HepG2 (cell line): ENCODE results near the gene BCKDHA. TPM values are rescaled to one million over a fixed set of nuclear protein-coding genes. Genes with fewer than 3 reads are reported as not detected.

Source experiments
- ELF3 ChIP-seq: IDR thresholded peaks from 2 replicates; pipeline ENCODE4 v1.6.1; 2016; ENCODE audit warnings: missing genetic modification reagents, missing compliant biosample characterization
- MED1 ChIP-seq: sonication (generic); formaldehyde crosslinking; IDR thresholded peaks from 2 replicates; pipeline ENCODE4 v1.4.0; 2020; ENCODE audit warnings: missing genetic modification reagents
- MTF2 ChIP-seq: sonication (generic); formaldehyde crosslinking; IDR thresholded peaks from 2 replicates; pipeline ENCODE4 v1.5.0; 2020; ENCODE audit warnings: missing genetic modification reagents, borderline replicate concordance
- NCOA5 ChIP-seq: sonication (generic); formaldehyde crosslinking; IDR thresholded peaks from 2 replicates; pipeline ENCODE4 v1.4.0; 2020; ENCODE audit warnings: missing genetic modification reagents
- PRDM10 ChIP-seq: sonication (generic); formaldehyde crosslinking; IDR thresholded peaks from 2 replicates; pipeline ENCODE4 v1.4.0; 2020; ENCODE audit warnings: low read depth, missing genetic modification reagents
- ZBTB7B ChIP-seq: sonication (generic); formaldehyde crosslinking; IDR thresholded peaks from 2 replicates; pipeline ENCODE4 v1.4.0; 2020; ENCODE audit warnings: missing genetic modification reagents
- ZBTB8A ChIP-seq: sonication (generic); formaldehyde crosslinking; IDR thresholded peaks from 2 replicates; pipeline ENCODE4 v1.4.0; 2020; ENCODE audit warnings: mild to moderate bottlenecking, low read depth, missing genetic modification reagents, borderline replicate concordance
- ZHX1 ChIP-seq: sonication (generic); formaldehyde crosslinking; IDR thresholded peaks from 2 replicates; pipeline ENCODE4 v1.8.1; 2022; ENCODE audit warnings: low read depth, mild to moderate bottlenecking, missing genetic modification reagents
- ZNF44 ChIP-seq: sonication (generic); formaldehyde crosslinking; IDR thresholded peaks from 2 replicates; pipeline ENCODE4 v1.5.1; 2020; ENCODE audit warnings: mild to moderate bottlenecking, missing genetic modification reagents
- ZNF839 ChIP-seq: sonication (generic); formaldehyde crosslinking; IDR thresholded peaks from 2 replicates; pipeline ENCODE4 v1.4.0; 2020; ENCODE audit warnings: missing genetic modification reagents, mild to moderate bottlenecking, borderline replicate concordance
- polyA plus RNA-seq, 8 experiments: library from polyadenylated mRNA; depleted of rRNA in 3 of 8; stranded (reverse) in 7 of 8; unstranded in 1 of 8; fragments of >200 nt; fragmentation: Illumina TruSeq in 4 of 8; extraction: Trizol in 4 of 8; gene quantifications; 2 replicates each; pipeline versions ENCODE4 v1.2.1 to v1.2.3, GENCODE V29; 2011 to 2016; ENCODE audit warnings: low read depth in 4 of 8, missing spikeins in 1 of 8, mixed read lengths in 1 of 8; ENCODE audit not compliant: insufficient read depth in 1 of 8
- total RNA-seq, 5 experiments: library from RNA; depleted of rRNA; stranded (reverse); fragments of >200 nt; fragmentation: Illumina TruSeq; extraction: Trizol; gene quantifications; 2 replicates each; pipeline ENCODE4 v1.2.3, GENCODE V29; 2016; ENCODE audit warnings: low read depth in 1 of 5
- TF ChIP-seq, protein P1 (sequence below): sonication (generic); formaldehyde crosslinking; IDR thresholded peaks from 2 replicates; pipeline ENCODE4 v1.8.0; 2022; ENCODE audit warnings: mild to moderate bottlenecking, missing genetic modification reagents, borderline replicate concordance
- TF ChIP-seq, protein P2 (sequence below): sonication (generic); formaldehyde crosslinking; IDR thresholded peaks from 2 replicates; pipeline ENCODE4 v1.4.0; 2020; ENCODE audit warnings: missing genetic modification reagents

BCKDHA gene
- total and polyA plus RNA-seq, 2 of the 13 experiments (the other 11 are each of a cell fraction or from before 2014, with no cell fraction given): 11.8 to 31.5 TPM

GRCh38 chr19:41352609-41353465 is 44.8 kb upstream of the BCKDHA start (continued):
- TF ChIP-seq PRDM10 (CRISPR knock-in tag): no peak
- TF ChIP-seq, protein P1, sequence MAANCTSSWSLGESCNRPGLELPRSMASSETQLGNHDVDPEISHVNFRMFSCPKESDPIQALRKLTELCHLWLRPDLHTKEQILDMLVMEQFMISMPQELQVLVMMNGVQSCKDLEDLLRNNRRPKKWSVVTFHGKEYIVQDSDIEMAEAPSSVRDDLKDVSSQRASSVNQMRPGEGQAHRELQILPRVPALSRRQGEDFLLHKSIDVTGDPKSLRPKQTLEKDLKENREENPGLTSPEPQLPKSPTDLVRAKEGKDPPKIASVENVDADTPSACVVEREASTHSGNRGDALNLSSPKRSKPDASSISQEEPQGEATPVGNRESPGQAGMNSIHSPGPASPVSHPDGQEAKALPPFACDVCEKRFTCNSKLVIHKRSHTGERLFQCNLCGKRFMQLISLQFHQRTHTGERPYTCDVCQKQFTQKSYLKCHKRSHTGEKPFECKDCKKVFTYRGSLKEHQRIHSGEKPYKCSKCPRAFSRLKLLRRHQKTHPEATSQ: 0 out of 2 replicates have a peak, but pooled peaks have one; percentile 41
- TF ChIP-seq ZNF839: no peak
- peak; percentile 72 for TF ChIP-seq ZBTB7B (CRISPR knock-in tag)
- no peak for TF ChIP-seq ELF3
- 0 out of 2 replicates have a peak, but pooled peaks have one; percentile 21 for TF ChIP-seq MTF2
- TF ChIP-seq ZBTB8A (CRISPR knock-in tag): 0 out of 2 replicates have a peak, but pooled peaks have one; percentile 28
- TF ChIP-seq ZNF44 (CRISPR knock-in tag): no peak
- no peak; the same call in 1 of the 2 replicates for TF ChIP-seq MED1 (CRISPR knock-in tag)
- TF ChIP-seq ZHX1 (CRISPR knock-in tag): no peak
- TF ChIP-seq, protein P2, sequence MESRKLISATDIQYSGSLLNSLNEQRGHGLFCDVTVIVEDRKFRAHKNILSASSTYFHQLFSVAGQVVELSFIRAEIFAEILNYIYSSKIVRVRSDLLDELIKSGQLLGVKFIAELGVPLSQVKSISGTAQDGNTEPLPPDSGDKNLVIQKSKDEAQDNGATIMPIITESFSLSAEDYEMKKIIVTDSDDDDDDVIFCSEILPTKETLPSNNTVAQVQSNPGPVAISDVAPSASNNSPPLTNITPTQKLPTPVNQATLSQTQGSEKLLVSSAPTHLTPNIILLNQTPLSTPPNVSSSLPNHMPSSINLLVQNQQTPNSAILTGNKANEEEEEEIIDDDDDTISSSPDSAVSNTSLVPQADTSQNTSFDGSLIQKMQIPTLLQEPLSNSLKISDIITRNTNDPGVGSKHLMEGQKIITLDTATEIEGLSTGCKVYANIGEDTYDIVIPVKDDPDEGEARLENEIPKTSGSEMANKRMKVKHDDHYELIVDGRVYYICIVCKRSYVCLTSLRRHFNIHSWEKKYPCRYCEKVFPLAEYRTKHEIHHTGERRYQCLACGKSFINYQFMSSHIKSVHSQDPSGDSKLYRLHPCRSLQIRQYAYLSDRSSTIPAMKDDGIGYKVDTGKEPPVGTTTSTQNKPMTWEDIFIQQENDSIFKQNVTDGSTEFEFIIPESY (CRISPR knock-in tag): no peak
- TF ChIP-seq NCOA5 (CRISPR knock-in tag): no peak
